IMR-90 (cell line): Measurements from ENCODE around the gene ADAMTS19. TPM values are rescaled to one million over a fixed set of nuclear protein-coding genes. Genes with fewer than 3 reads are reported as not detected.

ENCODE experiments used
- ATAC-seq: fragments of 200-7000 bp; cut with Tn5 transposase; 2 replicates; pipeline ENCODE4 v1.9.1; 2020; ENCODE audit warnings: low read depth, mild to moderate bottlenecking, moderate library complexity
- BruUV-seq: library from RNA; stranded (reverse); fragments of 400-500 nt; replicated peaks from 2 replicates; lab custom pipeline; 2021; lab: Mats Ljungman, UMichigan
- CTCF ChIA-PET: fragments of 300-600 bp; formaldehyde crosslinking; extraction: SDS; loops from one replicate; lab custom pipeline; 2021; ENCODE audit warnings: antibody characterized with exemption; lab: Yijun Ruan, JAX
- POLR2A ChIA-PET: fragments of 300-600 bp; sonication (Branson Sonifier 250); formaldehyde crosslinking; loops from one replicate; lab custom pipeline; 2022; ENCODE audit warnings: antibody characterized with exemption; ENCODE audit not compliant: unreplicated experiment; lab: Charles Lee
- DNase-seq: peaks from one replicate; pipeline ENCODE4 v3.0.0; 2013
- H2AFZ ChIP-seq: replicated peaks from 2 replicates; pipeline ENCODE3; 2013; ENCODE audit warnings: low read length, mild to moderate bottlenecking; ENCODE audit not compliant: poor library complexity
- H2AK5ac ChIP-seq: 2 replicates; pipeline ENCODE4 v1.6.1; 2013; ENCODE audit warnings: low read depth, low read length, inconsistent platforms
- H2AK9ac ChIP-seq: replicated peaks from 2 replicates; pipeline ENCODE3; 2013; ENCODE audit warnings: mild to moderate bottlenecking, low read depth, low read length, moderate library complexity; ENCODE audit not compliant: poor library complexity
- H2BK120ac ChIP-seq: 2 replicates; pipeline ENCODE4 v1.6.1; 2013; ENCODE audit warnings: low read depth, low read length, inconsistent platforms
- H2BK15ac ChIP-seq: 3 replicates; pipeline ENCODE4 v1.6.1; 2013; ENCODE audit warnings: low read depth, low read length, inconsistent platforms
- H2BK20ac ChIP-seq: 2 replicates; pipeline ENCODE4 v1.6.1; 2013; ENCODE audit warnings: low read depth, mild to moderate bottlenecking, inconsistent platforms, low read length, moderate library complexity
- H2BK5ac ChIP-seq: 2 replicates; pipeline ENCODE4 v1.6.1; 2013; ENCODE audit warnings: mild to moderate bottlenecking, low read depth, low read length, inconsistent platforms; ENCODE audit not compliant: poor library complexity, severe bottlenecking
- H3K14ac ChIP-seq: replicated peaks from 2 replicates; pipeline ENCODE4 v1.6.1; 2013; ENCODE audit warnings: low read depth, low read length, inconsistent platforms
- H3K18ac ChIP-seq: 2 replicates; pipeline ENCODE4 v1.6.1; 2013; ENCODE audit warnings: low read depth, low read length, control low read depth
- H3K23ac ChIP-seq: 2 replicates; pipeline ENCODE4 v1.6.1; 2013; ENCODE audit warnings: low read depth, low read length, inconsistent platforms
- H3K27ac ChIP-seq: 2 replicates; pipeline ENCODE4 v1.5.1; 2013; ENCODE audit warnings: mild to moderate bottlenecking, control low read depth, low read length; ENCODE audit not compliant: insufficient read depth
- H3K27me3 ChIP-seq: 2 replicates; pipeline ENCODE4 v1.6.1; 2013; ENCODE audit warnings: low read length; ENCODE audit not compliant: control insufficient read depth, insufficient read depth
- H3K36me3 ChIP-seq: 2 replicates; pipeline ENCODE4 v1.6.1; 2013; ENCODE audit warnings: low read length, mixed read lengths; ENCODE audit not compliant: control insufficient read depth, insufficient read depth
- H3K4ac ChIP-seq: 2 replicates; pipeline ENCODE4 v1.6.1; 2013; ENCODE audit warnings: low read depth, low read length, inconsistent platforms
- H3K4me1 ChIP-seq: 2 replicates; pipeline ENCODE4 v1.6.1; 2013; ENCODE audit warnings: low read length, mixed read lengths; ENCODE audit not compliant: control insufficient read depth, insufficient read depth
- H3K4me2 ChIP-seq: 2 replicates; pipeline ENCODE4 v1.6.1; 2013; ENCODE audit warnings: low read depth, mild to moderate bottlenecking, control low read depth, low read length, moderate library complexity
- H3K4me3 ChIP-seq: 2 replicates; pipeline ENCODE4 v1.5.1; 2013; ENCODE audit warnings: low read depth, mild to moderate bottlenecking, control low read depth, low read length, moderate library complexity; ENCODE audit not compliant: insufficient read depth
- H3K56ac ChIP-seq: 2 replicates; pipeline ENCODE4 v1.6.1; 2013; ENCODE audit warnings: low read length, inconsistent platforms; ENCODE audit not compliant: insufficient read depth; ENCODE audit errors: extremely low read depth
- H3K79me1 ChIP-seq, 2 experiments: 2 replicates each; pipeline ENCODE4 v1.6.1; 2013; ENCODE audit warnings: low read length in 2 of 2, inconsistent platforms in 1 of 2, low read depth in 1 of 2
- H3K9ac ChIP-seq: 2 replicates; pipeline ENCODE4 v1.6.1; 2013; ENCODE audit warnings: low read depth, low read length, control low read depth
- H3K9me1 ChIP-seq: 2 replicates; pipeline ENCODE4 v1.6.1; 2013; ENCODE audit warnings: low read length, inconsistent platforms; ENCODE audit not compliant: insufficient read depth
- H3K9me3 ChIP-seq: 2 replicates; pipeline ENCODE4 v1.6.1; 2013; ENCODE audit warnings: low read length; ENCODE audit not compliant: control insufficient read depth, insufficient read depth
- H4K20me1 ChIP-seq: 2 replicates; pipeline ENCODE4 v1.6.1; 2013; ENCODE audit warnings: low read length, inconsistent platforms; ENCODE audit not compliant: insufficient read depth
- H4K5ac ChIP-seq: 2 replicates; pipeline ENCODE4 v1.6.1; 2013; ENCODE audit warnings: mild to moderate bottlenecking, low read depth, low read length, control low read depth
- H4K8ac ChIP-seq, 2 experiments: 2 replicates each; pipeline ENCODE4 v1.6.1; 2013; ENCODE audit warnings: low read depth in 2 of 2, low read length in 2 of 2, control low read depth in 1 of 2, inconsistent platforms in 1 of 2
- H4K91ac ChIP-seq: 2 replicates; pipeline ENCODE4 v1.6.1; 2013; ENCODE audit warnings: low read depth, low read length, inconsistent platforms; ENCODE audit not compliant: insufficient read depth
- BHLHE40 ChIP-seq: fragments of 150-350 bp; IDR thresholded peaks from 2 replicates; pipeline ENCODE4 v1.6.1; 2016; ENCODE audit warnings: mild to moderate bottlenecking, low read depth, low read length
- CEBPB ChIP-seq: IDR thresholded peaks from 2 replicates; pipeline ENCODE4 v1.6.1; 2012; ENCODE audit warnings: low read depth, low read length, improper control_type of control experiment
- CHD1 ChIP-seq: IDR thresholded peaks from 2 replicates; pipeline ENCODE4 v1.6.1; 2012; ENCODE audit warnings: low read depth, low read length, improper control_type of control experiment
- FOS ChIP-seq: fragments of 150-350 bp; IDR thresholded peaks from 2 replicates; pipeline ENCODE4 v1.6.1; 2016; ENCODE audit warnings: low read depth, low read length
- MAFK ChIP-seq: IDR thresholded peaks from 2 replicates; pipeline ENCODE4 v1.6.1; 2012; ENCODE audit warnings: low read depth, low read length, improper control_type of control experiment
- MAZ ChIP-seq: IDR thresholded peaks from 2 replicates; pipeline ENCODE4 v1.6.1; 2012; ENCODE audit warnings: low read depth, mild to moderate bottlenecking, low read length, improper control_type of control experiment, moderate library complexity, borderline replicate concordance
- MXI1 ChIP-seq: IDR thresholded peaks from 2 replicates; pipeline ENCODE4 v1.6.1; 2012; ENCODE audit warnings: low read depth, mild to moderate bottlenecking, low read length, moderate library complexity, borderline replicate concordance
- NFE2L2 ChIP-seq: fragments of 150-350 bp; IDR thresholded peaks from 2 replicates; pipeline ENCODE4 v1.6.1; 2016; ENCODE audit warnings: low read depth, mild to moderate bottlenecking, low read length
- POLR2A ChIP-seq: IDR thresholded peaks from 2 replicates; pipeline ENCODE4 v1.6.1; 2012; ENCODE audit warnings: mild to moderate bottlenecking, low read depth, low read length
- RAD21 ChIP-seq: IDR thresholded peaks from 2 replicates; pipeline ENCODE4 v1.6.1; 2012; ENCODE audit warnings: low read length, improper control_type of control experiment
- RCOR1 ChIP-seq: IDR thresholded peaks from 2 replicates; pipeline ENCODE4 v1.6.1; 2012; ENCODE audit warnings: mild to moderate bottlenecking, low read length, improper control_type of control experiment; ENCODE audit not compliant: insufficient replicate concordance
- RFX5 ChIP-seq: IDR thresholded peaks from 2 replicates; pipeline ENCODE4 v1.8.0; 2012; ENCODE audit warnings: low read depth, mild to moderate bottlenecking, low read length, moderate library complexity
- SMC3 ChIP-seq: fragments of 150-350 bp; IDR thresholded peaks from 2 replicates; pipeline ENCODE4 v1.6.1; 2016; ENCODE audit warnings: low read depth, mild to moderate bottlenecking, antibody characterized with exemption, low read length, moderate library complexity
- WGBS, 2 experiments: methylation state at CpG; one replicate each; pipeline versions ENCODE4 v1.1.5 to v1.1.7; 2013; ENCODE audit warnings: missing lambda C conversion rate in 2 of 2; ENCODE audit not compliant: insufficient read length in 1 of 2; ENCODE audit errors: extremely low coverage in 2 of 2; 5-methylcytosine and 5-hydroxymethylcytosine counted together
- dilution Hi-C: fragments of 300-500 bp; cut with HindIII; formaldehyde crosslinking; loops from one replicate; pipeline ENCODE4 v1.14.3; 2018; ENCODE audit warnings: low sequenced_read_pairs; ENCODE audit not compliant: unreplicated experiment
- in situ Hi-C: fragments of 300-500 bp; cut with MboI; formaldehyde crosslinking; loops from 3 replicates; pipeline ENCODE4 v1.14.3; 2019; ENCODE audit warnings: low sequenced_read_pairs, inconsistent platforms, mixed read lengths
- intact Hi-C: fragments of 100-400 bp; cut with micrococcal nuclease; formaldehyde crosslinking; loops from 2 replicates; pipeline ENCODE4 v1.10.0; 2022
- polyA plus RNA-seq, 3 experiments: library from polyadenylated mRNA; depleted of rRNA; stranded (reverse); fragments of >200 nt; gene quantifications; 2 replicates each; pipeline ENCODE4 v1.2.3, GENCODE V29; 2012; ENCODE audit warnings: low replicate concordance in 1 of 3
- total RNA-seq: library from RNA; depleted of rRNA; stranded (reverse); fragments of >200 nt; gene quantifications from 2 replicates; pipeline ENCODE4 v1.2.3, GENCODE V29; 2012
- TF ChIP-seq, protein P1 (sequence below): conservative IDR thresholded peaks from 2 replicates; pipeline ENCODE4 v1.5.1; 2012; ENCODE audit warnings: mild to moderate bottlenecking, low read depth, low read length, improper control_type of control experiment
- TF ChIP-seq, protein P2 (sequence below): fragments of 150-350 bp; IDR thresholded peaks from 2 replicates; pipeline ENCODE4 v1.6.1; 2016; ENCODE audit warnings: low read depth, mild to moderate bottlenecking, low read length, moderate library complexity, borderline replicate concordance
- TF ChIP-seq, protein P3 (sequence below): fragments of 150-350 bp; IDR thresholded peaks from 2 replicates; pipeline ENCODE4 v1.6.1; 2017; ENCODE audit warnings: mild to moderate bottlenecking, antibody characterized with exemption, low read length, low read depth

ADAMTS19 gene
- total and polyA plus RNA-seq, 2 of the 4 experiments (the other 2 are of a cell fraction): under 0.01 to 0.17 TPM

DNA sequence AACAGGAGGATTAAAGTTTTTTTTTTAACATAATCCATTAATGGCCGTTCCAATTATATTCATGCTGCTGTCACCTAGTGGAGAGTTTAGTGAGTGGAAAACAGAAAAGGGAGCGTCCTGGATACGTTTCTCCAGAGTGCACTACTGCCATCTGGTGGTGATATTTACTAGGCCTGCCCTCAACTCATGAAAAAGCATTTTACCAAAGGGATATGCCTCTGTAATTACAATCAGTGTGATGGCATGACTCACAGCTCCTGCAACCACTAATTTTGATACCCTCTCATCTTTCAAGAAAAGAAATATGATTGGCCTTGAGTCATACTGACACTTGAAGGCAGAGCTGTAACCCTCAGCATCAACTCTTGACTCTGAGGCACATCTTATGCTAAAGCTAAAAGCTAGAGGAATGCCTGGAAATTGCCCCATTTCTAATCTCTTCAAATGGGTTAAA lies 307.9 kb downstream of the ADAMTS19 start:
- no peak overlapping the region for H2BK15ac ChIP-seq
- H3K27ac ChIP-seq: no peak overlapping the region
- dilution Hi-C loops (no loop called here), in situ Hi-C loops (no loop called here), intact Hi-C loops (loop anchor here (1.0 to 5.0 kb wide), 9 partner anchors 104 to 1556 kb away; partner anchors contain the start of gene ADAMTS19)
- no peak overlapping the region for H4K5ac ChIP-seq
- BruUV-seq: no TSS peak
- H3K4me1 ChIP-seq: no peaks in the 10 kb centered on the region
- H3K9me1 ChIP-seq: no peaks in the 10 kb centered on the region
- DNase-seq (peak; percentile 86), ATAC-seq (peak; percentile 96)
- H2BK20ac ChIP-seq: no peak overlapping the region
- H2AK5ac ChIP-seq: no peak overlapping the region
- no peak overlapping the region for H3K4ac ChIP-seq
- H3K79me1 ChIP-seq: no peaks in the 10 kb centered on the region
- H2BK120ac ChIP-seq: no peak overlapping the region
- no peak overlapping the region for H3K4me3 ChIP-seq
- H3K23ac ChIP-seq: no peak overlapping the region
- H3K4me2 ChIP-seq: no peak overlapping the region
- no peak overlapping the region for H2AFZ ChIP-seq
- ChIA-PET POLR2A (no interaction called here), CTCF (interaction anchor here (0.5 to 1.1 kb wide), 13 partner anchors 10 to 864 kb away, joined by 3 to 9 read pairs (median 3); partner anchors contain the start of gene MINAR2)
- no peak overlapping the region for H4K8ac ChIP-seq
- no peak overlapping the region for H2AK9ac ChIP-seq
- TF ChIP-seq CHD1 (no peak), MXI1 (no peak), FOS (no peak), RAD21 (peak; percentile 91), CEBPB (no peak), POLR2A (no peak), RCOR1 (no peak), MAFK (no peak), NFE2L2 (no peak), MAZ (no peak), SMC3 (peak; percentile 93), RFX5 (no peak), BHLHE40 (no peak)
- TF ChIP-seq, protein P1, sequence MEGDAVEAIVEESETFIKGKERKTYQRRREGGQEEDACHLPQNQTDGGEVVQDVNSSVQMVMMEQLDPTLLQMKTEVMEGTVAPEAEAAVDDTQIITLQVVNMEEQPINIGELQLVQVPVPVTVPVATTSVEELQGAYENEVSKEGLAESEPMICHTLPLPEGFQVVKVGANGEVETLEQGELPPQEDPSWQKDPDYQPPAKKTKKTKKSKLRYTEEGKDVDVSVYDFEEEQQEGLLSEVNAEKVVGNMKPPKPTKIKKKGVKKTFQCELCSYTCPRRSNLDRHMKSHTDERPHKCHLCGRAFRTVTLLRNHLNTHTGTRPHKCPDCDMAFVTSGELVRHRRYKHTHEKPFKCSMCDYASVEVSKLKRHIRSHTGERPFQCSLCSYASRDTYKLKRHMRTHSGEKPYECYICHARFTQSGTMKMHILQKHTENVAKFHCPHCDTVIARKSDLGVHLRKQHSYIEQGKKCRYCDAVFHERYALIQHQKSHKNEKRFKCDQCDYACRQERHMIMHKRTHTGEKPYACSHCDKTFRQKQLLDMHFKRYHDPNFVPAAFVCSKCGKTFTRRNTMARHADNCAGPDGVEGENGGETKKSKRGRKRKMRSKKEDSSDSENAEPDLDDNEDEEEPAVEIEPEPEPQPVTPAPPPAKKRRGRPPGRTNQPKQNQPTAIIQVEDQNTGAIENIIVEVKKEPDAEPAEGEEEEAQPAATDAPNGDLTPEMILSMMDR: peak; percentile 100
- TF ChIP-seq, protein P2, sequence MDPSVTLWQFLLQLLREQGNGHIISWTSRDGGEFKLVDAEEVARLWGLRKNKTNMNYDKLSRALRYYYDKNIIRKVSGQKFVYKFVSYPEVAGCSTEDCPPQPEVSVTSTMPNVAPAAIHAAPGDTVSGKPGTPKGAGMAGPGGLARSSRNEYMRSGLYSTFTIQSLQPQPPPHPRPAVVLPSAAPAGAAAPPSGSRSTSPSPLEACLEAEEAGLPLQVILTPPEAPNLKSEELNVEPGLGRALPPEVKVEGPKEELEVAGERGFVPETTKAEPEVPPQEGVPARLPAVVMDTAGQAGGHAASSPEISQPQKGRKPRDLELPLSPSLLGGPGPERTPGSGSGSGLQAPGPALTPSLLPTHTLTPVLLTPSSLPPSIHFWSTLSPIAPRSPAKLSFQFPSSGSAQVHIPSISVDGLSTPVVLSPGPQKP: no peak
- TF ChIP-seq, protein P3, sequence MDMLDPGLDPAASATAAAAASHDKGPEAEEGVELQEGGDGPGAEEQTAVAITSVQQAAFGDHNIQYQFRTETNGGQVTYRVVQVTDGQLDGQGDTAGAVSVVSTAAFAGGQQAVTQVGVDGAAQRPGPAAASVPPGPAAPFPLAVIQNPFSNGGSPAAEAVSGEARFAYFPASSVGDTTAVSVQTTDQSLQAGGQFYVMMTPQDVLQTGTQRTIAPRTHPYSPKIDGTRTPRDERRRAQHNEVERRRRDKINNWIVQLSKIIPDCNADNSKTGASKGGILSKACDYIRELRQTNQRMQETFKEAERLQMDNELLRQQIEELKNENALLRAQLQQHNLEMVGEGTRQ: no peak
- H3K14ac ChIP-seq: no peak overlapping the region
- no CpG with 5 or more reads among the region's 3 CpGs for WGBS, 2 experiments
- no peaks in the 10 kb centered on the region for H3K9me3 ChIP-seq
- no peak overlapping the region for H4K91ac ChIP-seq
- no peak overlapping the region for H3K56ac ChIP-seq
- H3K18ac ChIP-seq: no peak overlapping the region
- no peaks in the 10 kb centered on the region for H3K27me3 ChIP-seq
- no peak overlapping the region for H3K9ac ChIP-seq
- no peak overlapping the region for H2BK5ac ChIP-seq
- no peaks in the 10 kb centered on the region for H3K36me3 ChIP-seq
- no peaks in the 10 kb centered on the region for H4K20me1 ChIP-seq
